HG03354 (cell line): Measurements from ENCODE around the gene TRIM71.
A peak's percentile ranks its signal among the peaks of the same experiment; 100 is the strongest.

Experiments
- ATAC-seq: cut with Tn5 transposase; IDR thresholded peaks from one replicate; pipeline ENCODE4 v1.9.1; 2021; ENCODE audit warnings: mild to moderate bottlenecking; ENCODE audit not compliant: unreplicated experiment, poor library complexity, severe bottlenecking

TRIM71 gene

GRCh38 chr3:32860499-32860898 lies 42.7 kb downstream of the TRIM71 start:
- no peak for ATAC-seq

- no peak for ATAC-seq
Observed at GRCh38 chr3:32861681-32862080, 43.9 kb downstream of the TRIM71 start.

- ATAC-seq, result no peak
Observed at GRCh38 chr3:32862247-32862935, 44.6 kb downstream of the TRIM71 start.

- no peak for ATAC-seq
Observed at GRCh38 chr3:32862936-32863487, 45.2 kb downstream of the TRIM71 start.

GRCh38 chr3:32865383-32865782 lies 47.6 kb downstream of the TRIM71 start:
- no peak for ATAC-seq

- ATAC-seq, result no peak
Observed at GRCh38 chr3:32866533-32866932, 48.7 kb downstream of the TRIM71 start.

- ATAC-seq, result no peak
Observed at GRCh38 chr3:32867954-32868353, 50.2 kb downstream of the TRIM71 start.

- ATAC-seq, result no peak
Observed at GRCh38 chr3:32868719-32869512, 51.1 kb downstream of the TRIM71 start.

GRCh38 chr3:32869513-32870047 lies 51.8 kb downstream of the TRIM71 start:
- ATAC-seq, result no peak

GRCh38 chr3:32870373-32871095 lies 52.7 kb downstream of the TRIM71 start:
- ATAC-seq, result no peak

- no peak for ATAC-seq
Observed at GRCh38 chr3:32871273-32871672, 53.5 kb downstream of the TRIM71 start.

GRCh38 chr3:32872487-32873382 lies 54.9 kb downstream of the TRIM71 start:
- ATAC-seq, result no peak

- no peak for ATAC-seq
Observed at GRCh38 chr3:32873531-32874130, 55.8 kb downstream of the TRIM71 start.

GRCh38 chr3:32876920-32877319 lies 59.1 kb downstream of the TRIM71 start:
- no peak for ATAC-seq

GRCh38 chr3:32877598-32877997 lies 59.8 kb downstream of the TRIM71 start:
- ATAC-seq, result no peak

GRCh38 chr3:32880225-32880624 lies 62.4 kb downstream of the TRIM71 start:
- no peak for ATAC-seq

GRCh38 chr3:32881624-32882023 lies 63.8 kb downstream of the TRIM71 start:
- no peak for ATAC-seq

GRCh38 chr3:32882189-32882588 lies 64.4 kb downstream of the TRIM71 start:
- peak; percentile 75 for ATAC-seq

GRCh38 chr3:32882603-32883025 lies 64.8 kb downstream of the TRIM71 start:
- ATAC-seq, result peak; percentile 84
